Osteoblast (primary cell): ENCODE results near the gene SF3B2. TPM values are rescaled to one million over a fixed set of nuclear protein-coding genes. Genes with fewer than 3 reads are reported as not detected.
A peak's percentile ranks its signal among the peaks of the same experiment; 100 is the strongest.

Source experiments
- DNase-seq: peaks from one replicate; pipeline ENCODE4 v3.0.0; 2011; ENCODE audit warnings: low spot score, mixed read lengths; ENCODE audit not compliant: insufficient read length; ENCODE audit errors: missing footprints
- H2AFZ ChIP-seq: 2 replicates; pipeline ENCODE4 v1.6.0; 2011; ENCODE audit warnings: mild to moderate bottlenecking, low read length
- H3K27ac ChIP-seq: 2 replicates; pipeline ENCODE4 v1.5.1; 2011; ENCODE audit warnings: mild to moderate bottlenecking, low read depth, low read length, moderate library complexity
- H3K27me3 ChIP-seq: 2 replicates; pipeline ENCODE4 v1.6.0; 2012; ENCODE audit warnings: mild to moderate bottlenecking, control low read depth, inconsistent platforms, low read length, moderate library complexity; ENCODE audit not compliant: insufficient read depth
- H3K36me3 ChIP-seq: 2 replicates; pipeline ENCODE4 v1.5.1; 2011; ENCODE audit warnings: mild to moderate bottlenecking, low read length, control low read depth, moderate library complexity; ENCODE audit not compliant: insufficient read depth
- H3K4me1 ChIP-seq: 2 replicates; pipeline ENCODE4 v1.5.1; 2011; ENCODE audit warnings: mild to moderate bottlenecking, low read length, control low read depth, moderate library complexity; ENCODE audit not compliant: insufficient read depth
- H3K4me2 ChIP-seq: 2 replicates; pipeline ENCODE4 v1.6.0; 2011; ENCODE audit warnings: mild to moderate bottlenecking, low read length; ENCODE audit not compliant: insufficient read depth
- H3K4me3 ChIP-seq: fragments of 200-600 bp; sonication (generic); 3 replicates; pipeline ENCODE4 v1.5.1; 2012; ENCODE audit warnings: mild to moderate bottlenecking, low read length, inconsistent platforms; ENCODE audit not compliant: insufficient read depth
- H3K79me2 ChIP-seq: 2 replicates; pipeline ENCODE4 v1.6.0; 2012; ENCODE audit warnings: mild to moderate bottlenecking, low read length, control low read depth, inconsistent platforms; ENCODE audit not compliant: insufficient read depth
- H3K9me3 ChIP-seq: 2 replicates; pipeline ENCODE4 v1.5.1; 2011; ENCODE audit warnings: low read depth, low read length, control low read depth
- H4K20me1 ChIP-seq: 2 replicates; pipeline ENCODE4 v1.6.0; 2012; ENCODE audit warnings: mild to moderate bottlenecking, low read length, control low read depth; ENCODE audit not compliant: insufficient read depth
- CTCF ChIP-seq: IDR thresholded peaks from 2 replicates; pipeline ENCODE4 v1.5.1; 2011; ENCODE audit warnings: mild to moderate bottlenecking, low read depth, low read length, moderate library complexity; ENCODE audit errors: extremely low read depth
- total RNA-seq: library from RNA; depleted of rRNA; stranded (reverse); fragments of >200 nt; gene quantifications from 2 replicates; pipeline ENCODE4 v1.2.3, GENCODE V29; 2012

Gene SF3B2
- total RNA-seq, result 131 and 164 TPM in 2 replicates

GRCh38 chr11:66051766-66052663 lies at the start of gene SF3B2:
Gene SF3B2 (plus strand): TSS chr11:66052364. CDS start chr11:66052385, 21 bp downstream.
- H3K36me3 ChIP-seq, result peaks cover 31% of the 10 kb centered on the region
- peaks cover 16% of the 10 kb centered on the region for H3K4me1 ChIP-seq
- H3K9me3 ChIP-seq, result no peaks in the 10 kb centered on the region
- peaks cover 37% of the 10 kb centered on the region for H3K79me2 ChIP-seq
- H4K20me1 ChIP-seq, result peaks cover 10% of the 10 kb centered on the region
- peak; percentile 99 for DNase-seq
- TF ChIP-seq CTCF, result no peak
- peak within 1 kb of the TSS; percentile 92 for H2AFZ ChIP-seq
- peak within 1 kb of the TSS; percentile 100 for H3K4me2 ChIP-seq
- peaks cover 16% of the 10 kb centered on the region for H3K27me3 ChIP-seq
- H3K4me3 ChIP-seq, result peak within 1 kb of the TSS; percentile 99
- peak within 1 kb of the TSS; percentile 91 for H3K27ac ChIP-seq

- H3K36me3 ChIP-seq, result peaks cover 40% of the 10 kb centered on the region
- H3K4me3 ChIP-seq, result peak overlapping the region; percentile 95
- H2AFZ ChIP-seq, result peak overlapping the region; percentile 98
- H3K27ac ChIP-seq, result peak overlapping the region; percentile 93
- no peaks in the 10 kb centered on the region for H3K9me3 ChIP-seq
- peaks cover 7% of the 10 kb centered on the region for H3K4me1 ChIP-seq
- H3K27me3 ChIP-seq, result no peaks in the 10 kb centered on the region
- H3K4me2 ChIP-seq, result peak overlapping the region; percentile 90
- peak; percentile 92 for DNase-seq
- peaks cover 51% of the 10 kb centered on the region for H3K79me2 ChIP-seq
- TF ChIP-seq CTCF, result no peak
- peaks cover 7% of the 10 kb centered on the region for H4K20me1 ChIP-seq
These were observed 49.4 kb upstream of the SF3B2 start for GRCh38 chr11:66002648-66003225.

GRCh38 chr11:66003291-66003690 lies 48.9 kb upstream of the SF3B2 start:
- H3K79me2 ChIP-seq, result peaks cover 50% of the 10 kb centered on the region
- H3K27ac ChIP-seq, result no peak overlapping the region
- no peaks in the 10 kb centered on the region for H3K27me3 ChIP-seq
- peak overlapping the region; percentile 90 for H3K4me2 ChIP-seq
- no peak overlapping the region for H2AFZ ChIP-seq
- H3K4me1 ChIP-seq, result peaks cover 7% of the 10 kb centered on the region
- H3K36me3 ChIP-seq, result peaks cover 34% of the 10 kb centered on the region
- H3K9me3 ChIP-seq, result no peaks in the 10 kb centered on the region
- peak overlapping the region; percentile 95 for H3K4me3 ChIP-seq
- TF ChIP-seq CTCF, result no peak
- peaks cover 7% of the 10 kb centered on the region for H4K20me1 ChIP-seq
- peak; percentile 9 for DNase-seq

- Histone ChIP-seq H3K9me3 (no peaks in the 10 kb centered on the region), H3K4me3 (no peak overlapping the region), H2AFZ (no peak overlapping the region), H3K4me1 (peaks cover 7% of the 10 kb centered on the region), H3K27ac (no peak overlapping the region), H3K79me2 (peaks cover 42% of the 10 kb centered on the region), H3K27me3 (no peaks in the 10 kb centered on the region), H3K4me2 (no peak overlapping the region), H3K36me3 (peaks cover 26% of the 10 kb centered on the region), H4K20me1 (peaks cover 7% of the 10 kb centered on the region)
- peak; percentile 30 for DNase-seq
- TF ChIP-seq CTCF, result no peak
These were observed 48.0 kb upstream of the SF3B2 start for GRCh38 chr11:66004186-66004585.
